ENCODE measurements around the gene MACO1.

Gene MACO1

DNA sequence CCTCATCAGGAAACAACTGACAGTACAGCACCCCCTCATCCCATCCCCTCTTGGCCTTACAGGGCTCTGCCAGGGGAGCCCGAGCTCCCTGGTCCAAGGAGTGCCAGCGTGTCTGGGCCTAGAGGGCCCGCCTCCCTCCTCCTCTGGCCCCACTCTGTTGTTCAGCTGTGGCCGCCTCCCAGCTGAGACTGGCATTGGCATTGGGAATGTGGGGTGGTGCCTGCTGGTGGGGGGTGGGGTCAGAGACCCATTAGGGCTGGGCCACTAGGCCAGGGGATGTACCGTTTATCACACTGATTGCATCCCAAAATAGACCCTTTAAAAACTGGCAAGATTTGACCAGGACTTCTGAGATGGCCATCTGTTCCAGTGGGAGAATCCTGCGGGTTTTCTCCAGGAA lies 114.1 kb downstream of the MACO1 start:
- no peak for DNase-seq

DNA sequence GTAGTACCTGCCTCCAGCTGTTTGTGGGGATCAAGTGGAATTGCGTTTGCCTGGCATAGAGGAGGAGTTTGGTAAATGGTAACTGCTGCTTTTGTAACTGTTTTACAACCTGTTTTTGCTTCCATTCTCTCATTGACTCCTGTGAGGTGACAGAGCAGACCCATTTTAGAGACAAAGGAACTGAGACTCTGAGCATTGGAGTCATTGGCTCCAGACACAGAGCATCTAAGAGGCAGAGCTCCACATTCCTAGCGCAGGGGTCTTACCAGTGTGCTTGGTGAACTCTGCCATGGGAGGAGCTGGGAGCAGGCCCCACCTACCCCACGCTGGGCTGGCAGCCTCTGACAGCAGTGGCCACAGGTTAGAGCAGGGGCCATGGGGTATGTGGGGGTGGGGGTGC lies 115.1 kb downstream of the MACO1 start:
- no peak for DNase-seq

DNA sequence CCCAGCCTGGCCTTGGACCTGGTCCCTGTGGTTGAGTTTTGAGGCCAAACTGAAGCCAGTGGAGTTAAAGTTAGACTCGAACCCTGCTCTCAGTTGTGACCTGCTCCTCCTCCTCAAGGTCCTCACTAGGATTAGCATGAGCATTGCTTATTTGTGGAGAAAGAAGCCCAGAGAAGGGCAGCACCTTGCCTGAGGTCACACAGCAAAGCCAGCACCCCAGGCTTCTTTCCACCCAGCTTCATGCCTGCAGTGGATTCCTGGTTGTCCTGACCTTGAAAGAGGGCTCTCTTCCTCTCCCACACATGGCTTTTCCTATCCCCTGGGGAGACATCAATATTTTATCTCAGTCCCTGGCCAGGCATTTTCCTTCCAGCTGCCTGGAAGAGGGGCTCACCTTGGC lies 115.5 kb downstream of the MACO1 start:
- DNase-seq: no peak

DNA sequence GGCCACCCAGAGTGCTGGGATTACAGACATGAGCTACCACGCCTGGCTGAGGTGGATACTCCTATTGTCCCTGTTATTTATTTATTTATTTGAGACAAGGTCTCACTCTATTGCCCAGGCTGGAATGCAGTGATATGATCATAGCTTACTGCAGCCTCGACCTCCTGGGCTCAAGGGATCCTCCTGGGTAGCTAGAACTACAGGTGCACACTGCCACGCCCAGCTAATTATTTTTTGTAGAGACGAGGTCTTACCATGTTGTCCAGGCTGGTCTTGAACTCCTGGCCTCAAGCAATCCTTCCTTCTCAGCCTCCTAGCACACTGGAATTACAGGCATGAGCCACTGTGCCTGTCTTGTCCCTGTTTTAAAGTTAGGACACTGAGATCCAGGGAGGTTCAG lies 117.9 kb downstream of the MACO1 start:
- no peak for DNase-seq

DNA sequence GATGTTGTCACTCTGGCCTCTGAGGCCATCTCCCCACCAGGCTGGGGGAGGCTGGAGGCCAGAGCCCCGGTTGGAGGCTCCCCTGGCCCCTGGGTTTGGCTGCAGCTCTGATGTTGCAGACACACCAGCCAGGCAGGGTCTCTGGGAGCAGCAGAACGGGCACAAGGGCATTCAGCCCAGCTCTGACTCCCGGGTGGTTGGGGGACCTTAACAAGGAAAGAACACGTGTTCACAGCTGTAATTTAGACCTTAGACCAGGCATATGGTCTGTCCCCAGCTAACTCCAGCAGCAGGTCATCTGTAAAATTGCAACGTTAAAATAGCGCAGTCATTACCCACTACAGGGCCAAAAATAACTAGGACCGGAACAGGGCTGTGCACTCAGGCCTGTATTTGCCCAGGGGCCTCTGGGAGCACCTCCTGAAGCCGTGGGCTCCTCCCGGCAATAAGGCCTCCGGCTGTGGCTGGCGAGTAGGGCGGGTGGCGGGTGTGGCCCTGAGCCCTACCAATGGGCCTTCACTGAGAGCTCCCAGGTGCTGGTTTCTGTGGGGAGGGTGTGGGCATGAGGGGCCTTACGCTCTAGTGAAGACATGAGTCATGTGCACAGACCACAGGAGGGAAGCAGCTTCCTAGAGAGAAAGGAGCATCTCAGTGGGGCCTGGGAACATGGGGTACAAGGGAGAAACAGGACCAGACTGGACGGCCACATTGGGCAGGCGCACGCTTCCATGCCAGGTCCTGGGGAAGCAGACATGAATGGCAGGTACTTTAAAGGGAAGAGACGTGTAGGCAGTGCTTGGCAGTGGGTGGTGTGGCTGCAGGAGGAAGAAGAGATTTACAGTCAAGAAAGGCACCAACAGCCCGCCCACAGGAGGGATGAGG lies 118.8 kb downstream of the MACO1 start:
- peak; percentile 69 for DNase-seq
